GM18868 (cell line): ENCODE measurements around the gene IL11RA.
"Not testable (repeated sequence)": the region's sequence is repeated elsewhere in the genome, so short reads cannot be mapped to it uniquely, and the experiment has no call there.

Experiments used
- ATAC-seq: cut with Tn5 transposase; IDR thresholded peaks from one replicate; pipeline ENCODE4 v1.9.1; 2021; ENCODE audit warnings: mild to moderate bottlenecking, moderate library complexity; ENCODE audit not compliant: unreplicated experiment

Gene IL11RA

DNA sequence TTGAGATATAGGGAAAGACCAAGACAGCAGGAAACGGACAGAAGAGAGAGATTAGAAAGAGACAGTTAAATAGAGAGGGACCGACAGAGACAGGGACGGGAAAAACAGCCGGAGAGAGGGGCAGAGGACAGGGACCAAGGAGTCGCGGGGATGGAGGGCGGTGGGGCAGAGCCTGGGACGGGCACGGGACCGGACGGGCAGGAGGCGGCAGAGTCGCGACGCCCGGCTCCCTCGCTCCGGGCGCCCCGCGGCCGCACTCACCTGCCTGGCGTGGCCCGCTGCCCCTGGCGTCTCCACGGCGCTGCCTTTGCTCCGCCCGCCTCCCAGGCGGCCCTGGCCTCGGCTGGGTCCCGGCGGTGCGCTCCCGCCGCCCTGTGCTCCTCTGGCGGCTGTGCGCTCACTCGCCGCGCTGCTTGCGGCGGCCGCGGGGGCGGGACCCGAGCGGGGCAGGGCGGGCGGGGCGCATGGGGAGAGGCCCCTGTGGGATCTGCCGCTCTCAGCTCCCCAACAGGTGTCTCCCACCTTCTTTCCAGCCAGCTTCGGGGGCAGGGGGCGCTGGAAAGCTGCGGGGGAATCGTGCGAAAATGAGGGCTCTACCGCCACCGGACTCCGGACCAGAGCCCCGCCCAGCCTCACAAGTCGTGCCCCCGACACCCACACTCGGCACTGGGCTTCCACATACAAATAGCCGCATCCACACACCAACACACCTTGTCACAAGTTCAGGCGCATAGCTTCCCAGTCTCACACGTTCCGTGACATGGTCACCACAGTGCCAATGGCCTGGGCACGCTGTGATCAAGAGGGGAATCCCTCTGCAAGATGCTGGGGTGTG lies 23.1 kb upstream of the IL11RA start, which contains the start of gene ARID3C:
TSS of gene ARID3C (minus strand) at position 411 of the 835 bp plus-strand sequence. CDS start 1,052 bp downstream, outside the sequence.
- peak; percentile 46 for ATAC-seq

DNA sequence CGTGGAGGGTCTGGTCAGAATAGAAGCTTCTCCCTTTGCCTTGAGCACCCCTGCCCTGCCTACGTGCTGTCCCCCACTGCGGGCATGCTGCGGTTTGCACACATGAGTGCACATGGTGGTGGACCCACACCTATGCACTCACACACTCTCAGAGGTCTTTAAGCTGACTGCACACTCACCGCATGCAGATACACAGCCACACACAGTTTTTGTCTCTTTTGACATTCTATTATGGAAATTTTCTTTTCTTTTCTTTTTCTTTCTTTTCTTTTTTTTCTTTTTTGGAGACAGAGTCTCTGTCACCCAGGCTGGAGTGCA lies 22.5 kb upstream of the IL11RA start:
- no peak for ATAC-seq

DNA sequence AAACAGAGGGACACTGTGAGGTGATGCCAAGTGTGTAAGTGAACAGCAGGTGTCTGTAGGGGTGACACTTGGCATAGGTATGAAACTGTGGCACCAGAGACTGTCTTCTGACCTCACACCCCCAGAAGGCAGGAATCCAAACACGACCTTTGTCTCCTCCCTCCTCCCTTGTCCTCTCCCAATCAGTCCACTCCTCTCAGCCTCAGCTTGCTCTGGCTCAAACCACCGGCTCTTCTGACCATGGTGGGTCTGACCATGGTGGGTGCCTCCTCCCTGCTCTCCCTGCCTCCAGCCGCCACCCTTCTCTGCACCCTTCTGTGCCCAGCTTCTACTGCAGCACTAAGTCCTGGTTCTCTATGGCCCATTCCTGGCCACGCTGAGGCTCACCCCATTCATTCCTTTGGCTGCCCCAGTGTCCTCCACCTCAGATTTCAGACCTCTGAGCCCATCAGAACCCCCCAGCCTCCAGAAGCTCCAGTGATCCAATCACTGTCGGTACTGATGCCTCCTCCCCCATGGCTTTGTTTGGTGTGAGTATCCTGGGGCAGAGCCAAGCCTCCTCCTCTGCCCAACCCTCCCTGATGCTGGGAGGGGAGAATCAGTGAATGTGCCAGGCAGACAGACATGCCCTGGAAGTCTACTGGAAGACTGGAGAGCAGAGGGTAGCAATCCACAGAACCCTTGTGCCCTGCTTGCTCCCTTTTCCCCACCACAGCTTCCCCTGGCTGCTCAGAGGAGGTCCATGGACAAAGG lies 21.4 kb upstream of the IL11RA start:
- no peak for ATAC-seq

DNA sequence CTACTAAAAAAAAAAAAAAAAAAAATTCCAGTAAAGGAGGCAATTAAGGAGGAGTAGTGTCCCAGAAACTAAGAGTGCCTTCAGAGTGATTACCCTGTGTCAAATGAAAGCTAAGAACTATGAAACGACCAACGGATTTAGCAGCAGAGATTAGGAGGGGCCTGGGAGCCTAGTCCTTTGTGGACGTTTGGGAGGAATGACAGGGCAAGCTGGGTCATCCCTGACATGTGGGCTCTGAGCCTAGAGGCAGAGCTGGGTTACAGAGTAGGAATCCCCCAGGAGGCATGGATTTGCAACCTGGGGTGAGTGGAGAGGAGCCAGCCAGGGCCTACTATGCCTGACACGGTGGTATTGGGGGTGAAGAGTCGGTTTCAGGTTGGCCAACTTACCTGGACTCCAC lies 18.8 kb upstream of the IL11RA start:
- ATAC-seq: no peak

DNA sequence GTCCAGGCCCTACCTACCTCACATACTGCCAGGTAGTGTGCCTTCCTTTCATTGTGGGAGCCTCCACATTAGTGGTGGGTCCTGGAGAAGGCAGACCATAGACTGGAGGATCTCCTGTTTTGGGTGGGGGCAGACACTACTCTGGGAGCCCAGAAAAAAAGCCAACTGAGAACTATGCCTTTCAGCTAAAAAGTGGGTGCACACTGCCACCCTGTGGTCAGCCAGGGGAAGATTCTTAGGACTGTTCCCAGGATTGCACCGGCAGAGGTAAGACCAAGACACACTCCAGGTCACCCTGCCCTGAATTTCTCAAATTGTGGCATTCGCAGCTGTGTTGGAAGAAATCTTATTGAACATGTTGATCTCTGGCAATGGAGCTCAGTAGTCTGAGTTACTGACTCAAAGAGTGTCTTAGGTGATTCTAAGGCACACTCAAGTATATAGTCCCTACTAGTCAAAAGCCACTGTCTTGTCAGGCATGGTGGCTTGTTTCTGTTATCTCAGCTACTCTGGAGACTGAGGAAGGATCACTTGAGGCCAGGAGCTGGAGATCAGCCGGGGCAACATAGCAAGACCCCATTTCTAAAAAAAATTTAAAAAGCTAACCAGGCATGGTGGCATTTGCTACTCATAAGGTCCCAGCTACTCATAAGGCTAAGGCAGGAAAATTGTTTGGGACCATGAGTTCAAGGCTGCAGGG lies 18.0 kb upstream of the IL11RA start:
- peak; percentile 36 for ATAC-seq

DNA sequence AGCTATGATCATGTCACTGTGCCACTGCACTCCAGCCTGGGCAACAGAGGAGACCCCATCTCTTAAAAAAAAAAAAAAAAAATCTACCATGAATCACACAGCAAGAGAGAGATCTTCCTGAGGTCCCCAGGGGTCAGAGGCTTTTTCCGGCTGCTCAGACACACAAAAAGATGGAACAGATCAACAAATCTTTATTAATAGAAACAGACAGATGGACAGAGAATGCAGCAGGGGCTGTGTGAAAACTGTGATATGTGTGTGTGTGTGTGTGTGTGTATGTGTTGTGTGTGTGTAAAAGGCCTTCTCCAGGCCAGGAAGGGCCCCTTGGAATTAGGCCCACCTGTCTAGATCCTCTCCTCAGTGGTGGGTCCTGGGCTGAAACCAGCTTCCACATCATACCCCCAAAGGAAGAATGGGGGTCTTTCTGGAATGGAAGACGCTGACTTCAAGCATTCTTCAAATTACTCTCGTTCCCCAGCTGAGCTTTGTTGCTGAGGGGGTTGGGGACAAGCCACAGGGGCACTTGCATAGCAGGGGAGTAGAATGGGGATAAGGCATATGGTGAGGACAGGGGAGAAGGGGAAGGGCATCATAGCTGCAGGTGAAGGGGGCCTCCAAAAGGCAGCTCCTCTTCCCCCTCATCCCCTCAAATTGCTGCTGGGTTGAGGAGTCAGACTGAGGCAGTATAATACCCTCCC lies 17.3 kb upstream of the IL11RA start:
- no peak for ATAC-seq

DNA sequence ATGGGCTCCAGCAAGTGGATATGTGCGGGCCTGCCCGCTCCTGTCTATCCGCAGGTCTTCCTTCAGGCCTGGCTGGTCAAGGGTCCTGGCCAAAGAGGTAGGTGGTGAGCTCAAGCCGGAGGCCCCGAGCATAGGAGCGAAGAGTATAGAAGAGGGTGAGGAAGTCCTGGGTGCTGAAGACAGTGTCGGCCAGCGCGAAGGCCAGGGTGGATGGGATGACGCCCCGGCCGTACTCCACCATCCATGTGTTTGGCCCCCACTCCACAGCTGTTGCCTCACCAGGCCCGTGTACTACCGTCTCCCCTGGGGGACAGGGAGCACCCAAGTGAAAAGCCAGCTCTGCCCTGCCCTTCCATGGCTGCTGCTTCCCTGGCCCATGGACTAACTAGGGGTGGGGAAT lies 16.4 kb upstream of the IL11RA start:
- no peak for ATAC-seq

DNA sequence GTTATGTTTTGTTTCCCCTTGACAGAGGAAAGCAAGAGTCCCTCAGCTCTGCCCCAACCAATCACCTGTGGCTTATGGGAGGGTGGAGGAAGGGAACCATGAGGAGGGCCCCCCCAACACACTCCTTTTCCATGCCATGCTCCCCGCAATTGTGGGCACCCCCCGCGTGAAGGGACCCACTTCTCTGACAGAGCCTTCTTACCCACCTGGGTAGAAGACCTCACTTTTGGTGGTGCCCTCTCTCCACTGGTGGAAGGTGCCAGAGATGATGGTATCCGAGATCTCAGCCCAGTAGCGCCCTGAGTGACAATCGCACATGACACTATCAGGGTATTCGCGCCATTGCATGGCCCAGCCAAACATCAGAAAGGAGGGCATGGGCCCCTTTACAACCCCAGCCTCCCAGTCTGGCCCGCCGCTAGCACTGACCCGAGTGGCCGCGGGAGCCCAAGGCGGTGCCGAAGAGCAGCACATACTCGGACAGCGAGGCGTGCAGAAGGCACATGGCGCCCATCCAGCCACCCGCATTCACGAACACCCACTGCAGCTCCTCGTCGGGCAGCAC lies 15.1 kb upstream of the IL11RA start:
- ATAC-seq: no peak

DNA sequence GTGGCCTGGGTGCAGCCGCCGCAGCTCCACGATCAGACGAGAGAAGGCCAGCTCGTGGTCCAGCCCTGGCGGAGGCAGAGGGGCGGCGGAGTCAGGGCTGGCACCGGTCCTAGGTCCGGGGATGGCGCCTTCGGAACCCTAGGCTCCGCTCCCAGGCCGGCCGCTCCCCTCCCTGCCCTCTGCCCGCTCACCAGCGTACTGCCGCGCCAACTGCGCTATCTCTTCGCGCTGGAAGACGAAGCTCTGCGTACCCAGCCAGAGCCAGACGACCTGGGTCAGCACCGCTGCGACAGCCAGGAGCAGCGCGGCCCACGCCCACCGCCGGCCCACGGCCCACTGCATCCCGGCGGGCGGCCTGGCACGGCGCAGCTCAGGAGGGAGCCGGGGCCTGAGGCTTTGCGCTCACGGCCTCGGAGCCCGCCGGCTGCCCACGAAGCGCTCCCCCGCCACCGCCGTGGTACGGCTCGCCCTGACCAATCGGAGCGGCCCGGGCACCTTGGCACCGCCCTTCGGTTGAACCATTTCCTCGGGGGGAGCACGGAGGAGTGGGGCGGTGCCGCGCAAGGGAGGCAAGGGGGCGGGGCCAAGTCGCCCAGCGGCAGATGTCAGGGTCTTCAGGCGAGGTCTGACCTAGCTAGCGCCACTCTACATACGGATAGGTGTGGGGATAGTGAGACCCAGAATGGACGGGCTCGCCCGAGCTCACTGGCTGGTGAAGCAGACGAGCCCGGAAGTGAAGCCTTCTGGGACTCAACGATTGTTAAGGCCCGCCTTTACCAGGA lies 14.4 kb upstream of the IL11RA start, which contains the start of gene SIGMAR1:
TSS of gene SIGMAR1 (minus strand) at position 432 of the 782 bp plus-strand sequence. CDS start at position 342, 90 bp downstream.
- peak; percentile 92 for ATAC-seq

DNA sequence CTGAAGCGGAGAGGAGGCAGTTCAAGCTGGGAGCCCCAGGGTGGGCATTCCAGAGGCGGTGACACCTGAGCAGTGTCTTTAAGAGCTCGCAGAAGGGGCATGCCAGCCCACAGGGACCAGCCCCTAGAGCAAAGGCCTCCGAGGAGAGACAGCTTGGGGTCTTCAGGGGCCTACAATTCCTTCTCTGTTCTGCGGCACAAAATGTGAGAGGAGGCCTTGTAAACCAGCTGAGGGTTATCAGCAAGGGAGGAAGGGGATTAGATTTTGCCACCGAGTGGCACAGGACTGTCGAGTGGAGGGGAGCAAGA lies 13.9 kb upstream of the IL11RA start:
- no peak for ATAC-seq

DNA sequence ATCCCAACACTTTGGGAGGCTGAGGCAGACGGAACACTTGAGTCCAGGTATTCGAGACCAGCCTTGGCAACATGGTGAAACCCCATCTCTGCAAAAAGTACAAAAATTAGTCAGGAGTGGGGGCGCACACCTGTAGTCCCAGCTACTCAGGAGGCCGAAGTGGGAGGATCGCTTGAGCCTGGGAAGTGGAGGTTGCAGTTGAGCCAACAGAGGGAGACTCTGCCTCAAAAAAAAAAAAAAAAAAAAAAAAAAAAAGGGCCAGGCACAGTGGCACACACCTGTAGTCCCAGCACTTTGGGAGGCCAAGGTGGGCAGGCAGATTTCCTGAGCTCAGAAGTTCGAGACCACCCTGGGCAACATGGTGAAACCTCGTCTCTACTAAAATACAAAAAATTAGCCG lies 12.7 kb upstream of the IL11RA start:
- not testable (repeated sequence) for ATAC-seq

DNA sequence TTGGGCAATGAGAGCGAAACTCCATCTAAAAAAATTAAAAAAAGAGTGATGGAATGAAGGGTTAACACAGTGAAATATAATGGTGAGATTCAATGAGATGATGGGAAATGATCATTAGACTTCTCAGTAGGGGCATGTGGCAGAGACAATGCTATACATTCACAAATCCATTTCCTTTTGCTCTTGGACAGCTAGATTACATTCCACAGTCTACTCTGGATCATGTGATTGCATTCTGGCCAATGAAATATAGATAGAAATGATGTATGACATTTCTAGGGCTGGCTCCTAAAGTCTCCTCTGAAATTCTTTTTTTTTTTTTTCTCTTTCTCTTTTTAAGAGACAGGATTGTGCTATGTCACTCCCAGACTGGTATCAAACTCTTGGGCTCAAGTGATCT lies 9.3 kb upstream of the IL11RA start:
- ATAC-seq: no peak

DNA sequence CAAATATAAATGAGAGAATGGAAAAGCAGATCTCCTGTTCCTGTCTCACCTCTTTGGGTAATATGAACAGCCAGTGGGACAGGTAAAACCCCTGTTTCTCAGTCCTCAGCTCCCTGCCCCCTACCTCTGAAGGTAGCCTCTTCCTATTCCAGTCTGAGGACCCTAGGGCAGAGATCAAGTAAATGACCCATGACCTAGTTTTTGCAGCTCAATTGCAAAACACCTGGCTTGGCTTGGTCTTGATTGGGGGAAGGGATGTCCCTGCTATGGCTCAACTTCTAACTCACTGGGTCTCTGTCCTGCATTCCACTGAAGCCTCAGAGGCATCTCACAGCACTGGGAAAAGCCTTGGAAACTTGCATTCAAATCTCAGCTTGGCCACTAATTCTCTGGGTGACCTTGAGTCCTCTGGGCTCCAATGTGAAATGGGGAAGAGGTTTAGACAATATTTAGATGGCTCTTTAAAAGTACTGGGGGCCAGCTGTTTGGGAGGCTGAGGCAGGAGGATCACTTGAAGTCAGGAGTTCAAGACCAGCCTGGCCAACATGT lies 7.1 kb upstream of the IL11RA start:
- no peak for ATAC-seq

DNA sequence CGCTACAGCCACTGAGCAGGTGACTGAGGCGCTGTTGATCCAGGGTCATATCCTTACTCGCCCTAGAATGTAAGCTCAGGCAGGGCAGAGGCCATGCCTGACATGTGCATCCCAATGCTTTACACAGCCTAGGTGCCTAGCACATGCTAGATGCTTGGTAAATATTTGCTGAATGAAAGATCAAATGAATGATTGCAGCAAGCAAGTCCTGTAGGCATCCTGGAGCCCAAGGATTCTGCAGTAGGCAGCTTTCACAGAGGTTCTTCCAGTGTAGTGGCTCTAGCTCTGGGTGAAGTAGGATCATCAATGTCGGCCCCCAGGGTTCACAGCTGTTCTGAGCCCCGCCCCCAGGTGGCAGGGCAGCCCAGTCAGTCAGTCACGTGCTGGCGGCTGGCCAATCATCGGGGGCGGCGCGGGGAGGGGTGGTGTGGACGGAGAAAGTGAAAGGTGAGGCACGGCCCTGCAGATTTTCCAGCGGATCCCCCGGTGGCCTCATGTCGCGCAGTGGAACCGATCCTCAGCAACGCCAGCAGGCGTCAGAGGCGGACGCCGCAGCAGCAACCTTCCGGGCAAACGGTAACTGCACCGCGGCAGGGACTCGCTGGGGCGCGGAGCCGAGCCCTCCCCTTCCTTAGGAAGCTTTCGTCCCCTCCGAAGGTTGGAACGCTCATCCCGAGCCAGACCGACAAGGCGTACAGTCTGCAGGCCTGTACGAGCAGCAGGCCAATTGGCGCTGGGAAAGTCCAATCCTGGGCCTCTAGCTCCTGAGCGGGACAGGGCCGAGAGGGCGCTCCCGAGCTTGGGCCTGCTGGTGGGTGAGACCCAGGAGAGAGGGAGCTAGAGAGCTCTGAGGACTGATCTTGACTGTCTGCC lies 5.5 kb upstream of the IL11RA start, which contains the start of gene GALT:
TSS of gene GALT (plus strand) at position 465 of the 873 bp plus-strand sequence. CDS start at position 495, 30 bp downstream.
- peak; percentile 87 for ATAC-seq

DNA sequence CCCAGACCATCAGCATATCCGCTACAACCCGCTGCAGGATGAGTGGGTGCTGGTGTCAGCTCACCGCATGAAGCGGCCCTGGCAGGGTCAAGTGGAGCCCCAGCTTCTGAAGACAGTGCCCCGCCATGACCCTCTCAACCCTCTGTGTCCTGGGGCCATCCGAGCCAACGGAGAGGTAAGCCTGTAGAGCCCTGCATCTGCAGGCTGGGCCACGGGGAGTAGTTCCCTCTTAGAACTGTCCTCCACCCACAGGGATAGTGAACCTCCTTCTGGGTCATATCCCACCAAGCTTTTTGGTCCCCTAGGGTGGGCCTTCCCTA lies 4.9 kb upstream of the IL11RA start:
- ATAC-seq: peak; percentile 11

DNA sequence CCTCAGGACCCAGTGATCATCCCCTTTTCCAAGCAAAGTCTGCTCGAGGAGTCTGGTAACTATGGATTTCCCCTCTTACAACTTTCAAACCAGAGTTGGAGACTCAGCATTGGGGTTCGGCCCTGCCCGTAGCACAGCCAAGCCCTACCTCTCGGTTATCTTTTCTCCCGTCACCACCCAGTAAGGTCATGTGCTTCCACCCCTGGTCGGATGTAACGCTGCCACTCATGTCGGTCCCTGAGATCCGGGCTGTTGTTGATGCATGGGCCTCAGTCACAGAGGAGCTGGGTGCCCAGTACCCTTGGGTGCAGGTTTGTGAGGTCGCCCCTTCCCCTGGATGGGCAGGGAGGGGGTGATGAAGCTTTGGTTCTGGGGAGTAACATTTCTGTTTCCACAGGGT lies 4.3 kb upstream of the IL11RA start:
- ATAC-seq: no peak

DNA sequence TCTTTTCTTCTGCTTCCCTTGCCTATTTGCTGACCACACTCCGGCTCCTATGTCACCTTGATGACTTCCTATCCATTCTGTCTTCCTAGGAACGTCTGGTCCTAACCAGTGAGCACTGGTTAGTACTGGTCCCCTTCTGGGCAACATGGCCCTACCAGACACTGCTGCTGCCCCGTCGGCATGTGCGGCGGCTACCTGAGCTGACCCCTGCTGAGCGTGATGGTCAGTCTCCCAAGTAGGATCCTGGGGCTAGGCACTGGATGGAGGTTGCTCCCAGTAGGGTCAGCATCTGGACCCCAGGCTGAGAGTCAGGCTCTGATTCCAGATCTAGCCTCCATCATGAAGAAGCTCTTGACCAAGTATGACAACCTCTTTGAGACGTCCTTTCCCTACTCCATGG lies 3.3 kb upstream of the IL11RA start:
- ATAC-seq: no peak

DNA sequence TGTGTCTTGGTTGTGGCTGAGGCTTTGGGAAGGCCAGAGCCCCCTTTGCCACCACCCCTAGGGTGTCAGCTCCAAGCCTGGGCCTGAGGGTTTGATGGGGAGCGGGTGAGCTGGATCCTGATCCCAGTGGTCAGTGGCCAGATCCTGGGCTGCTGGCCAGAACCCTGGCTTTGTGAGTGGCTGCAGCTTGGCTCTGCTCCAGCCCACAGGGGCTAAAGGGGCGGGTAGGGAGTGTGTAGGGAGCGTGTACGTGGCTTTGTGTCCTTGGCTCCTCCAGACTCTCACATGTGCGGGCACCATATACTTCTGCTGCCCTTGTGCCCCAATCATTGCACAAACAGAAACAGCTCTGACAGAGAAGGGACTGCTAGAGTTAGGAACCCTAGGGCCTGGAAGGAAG lies 1.2 kb upstream of the IL11RA start:
- no peak for ATAC-seq

DNA sequence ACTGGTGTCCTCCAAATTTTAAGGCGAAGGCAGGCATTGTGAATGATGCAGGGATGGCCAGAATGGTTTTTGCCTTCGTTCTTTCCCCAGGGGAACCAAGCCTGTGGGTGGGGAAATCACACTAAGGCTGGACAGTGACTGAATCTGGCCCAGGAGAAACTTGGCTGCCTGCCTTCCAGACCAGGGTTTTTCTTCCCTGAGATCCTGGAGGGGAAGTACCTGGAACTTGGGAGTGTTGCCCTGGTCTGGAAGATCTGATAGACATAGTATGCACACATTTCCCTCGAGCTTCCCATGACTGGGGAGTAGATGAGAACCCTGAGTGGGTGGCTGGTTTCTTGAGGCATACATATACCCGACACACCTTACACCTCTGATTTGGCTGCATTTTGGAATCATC lies 664 bp upstream of the IL11RA start:
- no peak for ATAC-seq
